H1 (cell line): Measurements from ENCODE around the gene LGR4. TPM values are rescaled to one million over a fixed set of nuclear protein-coding genes. Genes with fewer than 3 reads are reported as not detected.

Source experiments
- CTCF ChIA-PET: fragments of 300-600 bp; sonication (Branson Sonifier 250); formaldehyde crosslinking; loops from one replicate; lab custom pipeline; 2021; ENCODE audit not compliant: partially characterized antibody; lab: Charles Lee
- POLR2A ChIA-PET: fragments of 300-600 bp; sonication (Branson Sonifier 250); formaldehyde crosslinking; loops from one replicate; lab custom pipeline; 2021; ENCODE audit warnings: inconsistent platforms; ENCODE audit not compliant: partially characterized antibody; lab: Charles Lee
- DNase-seq, 2 experiments: peaks; one replicate each; pipeline versions ENCODE4 v3.0.0 to v3.0.0-alpha.2; 2010 to 2022; ENCODE audit warnings: low spot score in 2 of 2, low read depth in 1 of 2, mixed read lengths in 1 of 2
- FAIRE-seq: peaks from 2 replicates; lab custom pipeline; 2011; peaks lifted over from hg19 to GRCh38; lab: Jason Lieb, UNC
- H2AFZ ChIP-seq: 2 replicates; pipeline ENCODE4 v1.8.1; 2012; ENCODE audit warnings: low read length, inconsistent platforms
- H2AK5ac ChIP-seq: 2 replicates; pipeline ENCODE4 v1.6.1; 2013; ENCODE audit warnings: low read depth, low read length
- H2BK120ac ChIP-seq: replicated peaks from 2 replicates; pipeline ENCODE3; 2013; ENCODE audit warnings: low read depth, low read length, inconsistent platforms
- H2BK12ac ChIP-seq: 2 replicates; pipeline ENCODE4 v1.6.1; 2013; ENCODE audit warnings: low read depth, low read length
- H2BK15ac ChIP-seq: 2 replicates; pipeline ENCODE4 v1.6.1; 2013; ENCODE audit warnings: low read length
- H2BK20ac ChIP-seq: 2 replicates; pipeline ENCODE4 v1.6.1; 2013; ENCODE audit warnings: low read length
- H2BK5ac ChIP-seq: 2 replicates; pipeline ENCODE4 v1.6.1; 2013; ENCODE audit warnings: low read depth, low read length
- H3K14ac ChIP-seq: 2 replicates; pipeline ENCODE4 v1.6.1; 2013; ENCODE audit warnings: inconsistent platforms; ENCODE audit not compliant: insufficient read length
- H3K18ac ChIP-seq: 2 replicates; pipeline ENCODE4 v1.6.1; 2013; ENCODE audit warnings: low read length; ENCODE audit errors: extremely low read depth
- H3K23ac ChIP-seq: 2 replicates; pipeline ENCODE4 v1.6.1; 2013; ENCODE audit warnings: inconsistent platforms; ENCODE audit not compliant: insufficient read length
- H3K23me2 ChIP-seq: 2 replicates; pipeline ENCODE4 v1.6.1; 2013; ENCODE audit warnings: low read depth, low read length
- H3K27ac ChIP-seq: 2 replicates; pipeline ENCODE4 v1.6.1; 2011; ENCODE audit warnings: low read depth, low read length, inconsistent platforms
- H3K27me3 ChIP-seq, 4 experiments: replicated peaks in 1 of 4; 1 replicate in 1 of 4; 2 replicates in 3 of 4; pipeline versions ENCODE4 v1.6.1 to v1.8.1; 2011 to 2013; ENCODE audit warnings: low read length in 3 of 4, mild to moderate bottlenecking in 3 of 4, inconsistent platforms in 2 of 4, mixed read lengths in 2 of 4, moderate library complexity in 1 of 4; ENCODE audit not compliant: control insufficient read depth in 3 of 4, insufficient read depth in 3 of 4; ENCODE audit errors: extremely low read depth in 1 of 4
- H3K36me3 ChIP-seq, 4 experiments: 2 replicates each; pipeline versions ENCODE4 v1.6.1 to v1.8.1; 2011 to 2013; ENCODE audit warnings: mild to moderate bottlenecking in 4 of 4, low read length in 3 of 4, moderate library complexity in 2 of 4, control low read depth in 1 of 4, inconsistent platforms in 1 of 4; ENCODE audit not compliant: insufficient read depth in 4 of 4, control insufficient read depth in 2 of 4
- H3K4ac ChIP-seq: replicated peaks from 2 replicates; pipeline ENCODE3; 2013; ENCODE audit warnings: low read length, low read depth, mixed read lengths, inconsistent platforms; ENCODE audit not compliant: insufficient read length
- H3K4me1 ChIP-seq, 4 experiments: replicated peaks in 1 of 4; 1 replicate in 1 of 4; 2 replicates in 3 of 4; pipeline versions ENCODE4 v1.6.1 to v1.8.1; 2011 to 2013; ENCODE audit warnings: low read length in 3 of 4, inconsistent platforms in 2 of 4, mixed read lengths in 1 of 4; ENCODE audit not compliant: insufficient read depth in 4 of 4, control insufficient read depth in 3 of 4
- H3K4me2 ChIP-seq, 2 experiments: 2 replicates each; pipeline versions ENCODE4 v1.6.1 to v1.8.1; 2011 to 2013; ENCODE audit warnings: low read depth in 2 of 2, low read length in 2 of 2, control low read depth in 1 of 2, inconsistent platforms in 1 of 2, mild to moderate bottlenecking in 1 of 2; ENCODE audit not compliant: insufficient read depth in 1 of 2
- H3K4me3 ChIP-seq, 4 experiments: fragments of 200-600, 300-600 bp in 1 of 4; sonication (generic), shearing (Covaris generic), sonication (Bioruptor Twin) in 1 of 4; 2 replicates each; pipeline versions ENCODE4 v1.5.1 to v1.8.1; 2011 to 2016; ENCODE audit warnings: low read length in 4 of 4, low read depth in 3 of 4, control low read depth in 2 of 4, inconsistent platforms in 2 of 4, mild to moderate bottlenecking in 2 of 4, mixed read lengths in 1 of 4, moderate library complexity in 1 of 4; ENCODE audit not compliant: insufficient read depth in 2 of 4; ENCODE audit errors: extremely low read depth in 1 of 4
- H3K56ac ChIP-seq: replicated peaks from 2 replicates; pipeline ENCODE3; 2013; ENCODE audit warnings: low read depth, mild to moderate bottlenecking, mixed read lengths, low read length, inconsistent platforms; ENCODE audit not compliant: insufficient read length
- H3K79me1 ChIP-seq: 2 replicates; pipeline ENCODE4 v1.6.1; 2013; ENCODE audit warnings: low read depth, low read length, control low read depth
- H3K79me2 ChIP-seq, 2 experiments: 2 replicates each; pipeline versions ENCODE4 v1.6.1 to v1.8.1; 2012 to 2013; ENCODE audit warnings: low read length in 2 of 2, mild to moderate bottlenecking in 2 of 2, inconsistent platforms in 1 of 2; ENCODE audit not compliant: insufficient read depth in 2 of 2, control insufficient read depth in 1 of 2
- H3K9ac ChIP-seq, 4 experiments: replicated peaks in 1 of 4; 1 replicate in 1 of 4; 2 replicates in 3 of 4; pipeline versions ENCODE4 v1.6.1 to v1.8.1; 2011 to 2013; ENCODE audit warnings: low read depth in 3 of 4, low read length in 3 of 4, control low read depth in 2 of 4, mild to moderate bottlenecking in 2 of 4, moderate library complexity in 2 of 4, inconsistent platforms in 1 of 4; ENCODE audit errors: extremely low read depth in 1 of 4
- H3K9me3 ChIP-seq, 2 experiments: 2 replicates each; pipeline versions ENCODE4 v1.6.1 to v1.8.1; 2012 to 2013; ENCODE audit warnings: mild to moderate bottlenecking in 2 of 2, moderate library complexity in 2 of 2, control low read depth in 1 of 2, inconsistent platforms in 1 of 2, low read depth in 1 of 2, low read length in 1 of 2, mixed read lengths in 1 of 2; ENCODE audit not compliant: insufficient read depth in 2 of 2
- H4K20me1 ChIP-seq, 2 experiments: replicated peaks in 1 of 2; 2 replicates each; pipeline versions ENCODE3 to v1.8.1; 2011 to 2013; ENCODE audit warnings: inconsistent platforms in 2 of 2, low read length in 2 of 2, mild to moderate bottlenecking in 1 of 2; ENCODE audit not compliant: insufficient read depth in 2 of 2, control insufficient read depth in 1 of 2
- H4K5ac ChIP-seq: 2 replicates; pipeline ENCODE4 v1.6.1; 2013; ENCODE audit warnings: low read length, low read depth, mixed read lengths, inconsistent platforms; ENCODE audit not compliant: insufficient read length
- H4K8ac ChIP-seq: 2 replicates; pipeline ENCODE4 v1.8.0; 2013; ENCODE audit warnings: mild to moderate bottlenecking, moderate library complexity, low read length, inconsistent platforms; ENCODE audit not compliant: insufficient read depth; ENCODE audit errors: extremely low read depth
- H4K91ac ChIP-seq: replicated peaks from 2 replicates; pipeline ENCODE3; 2013; ENCODE audit warnings: low read length, mixed read lengths, inconsistent platforms; ENCODE audit not compliant: insufficient read length
- BACH1 ChIP-seq: IDR thresholded peaks from 2 replicates; pipeline ENCODE4 v1.6.1; 2012; ENCODE audit warnings: low read length, improper control_type of control experiment
- BRCA1 ChIP-seq: IDR thresholded peaks from 2 replicates; pipeline ENCODE4 v1.6.1; 2012; ENCODE audit warnings: low read depth, low read length, improper control_type of control experiment
- HDAC2 ChIP-seq, 2 experiments: fragments of 300-600 bp in 1 of 2; sonication (generic) in 1 of 2; IDR thresholded peaks; 2 replicates each; pipeline ENCODE4 v1.6.1; 2011 to 2012; ENCODE audit warnings: low read depth in 2 of 2, low read length in 2 of 2, mild to moderate bottlenecking in 2 of 2, moderate library complexity in 2 of 2, borderline replicate concordance in 1 of 2, inconsistent platforms in 1 of 2
- JUN ChIP-seq: IDR thresholded peaks from 2 replicates; pipeline ENCODE4 v1.6.1; 2011; ENCODE audit warnings: low read depth, mild to moderate bottlenecking, improper control_type of control experiment, low read length
- NANOG ChIP-seq: IDR thresholded peaks from 2 replicates; pipeline ENCODE4 v1.6.1; 2011; ENCODE audit warnings: low read length, low read depth, mild to moderate bottlenecking, inconsistent platforms; ENCODE audit not compliant: insufficient read depth, poor library complexity, severe bottlenecking
- POU5F1 ChIP-seq: IDR thresholded peaks from 2 replicates; pipeline ENCODE4 v1.6.1; 2011; ENCODE audit warnings: low read depth, mild to moderate bottlenecking, low read length, moderate library complexity
- SP2 ChIP-seq: IDR thresholded peaks from 2 replicates; pipeline ENCODE4 v1.6.1; 2012; ENCODE audit warnings: mild to moderate bottlenecking, low read length, inconsistent platforms
- TAF7 ChIP-seq: optimal IDR thresholded peaks from 2 replicates; pipeline ENCODE3; 2011; ENCODE audit warnings: low read depth, mild to moderate bottlenecking, inconsistent platforms, low read length, moderate library complexity, borderline replicate concordance
- TCF12 ChIP-seq: IDR thresholded peaks from 2 replicates; pipeline ENCODE4 v1.6.1; 2011; ENCODE audit warnings: low read depth, mild to moderate bottlenecking, low read length
- TEAD4 ChIP-seq: IDR thresholded peaks from 2 replicates; pipeline ENCODE4 v1.6.1; 2012; ENCODE audit warnings: low read depth, low read length, inconsistent platforms, mixed read lengths
- WGBS, 2 experiments: shearing (Covaris generic) in 1 of 2; methylation state at CpG; one replicate each; pipeline versions ENCODE4 v1.1.6 to v1.1.7; 2013 to 2015; ENCODE audit warnings: low lambda C conversion rate in 2 of 2, mixed read lengths in 2 of 2, inconsistent platforms in 1 of 2, low coverage in 1 of 2, missing lambda C conversion rate in 1 of 2; ENCODE audit not compliant: insufficient replicate concordance in 2 of 2, insufficient coverage in 1 of 2, insufficient read length in 1 of 2; ENCODE audit errors: extremely low coverage in 1 of 2, missing lambda C conversion rate in 1 of 2; 5-methylcytosine and 5-hydroxymethylcytosine counted together
- polyA plus RNA-seq, 7 experiments: library from polyadenylated mRNA; depleted of rRNA in 3 of 7; stranded (reverse) in 5 of 7; unstranded in 2 of 7; fragments of >200 nt in 5 of 7; fragments of 200-250 nt in 2 of 7; gene quantifications; 1 replicate in 5 of 7; 2 replicates in 1 of 7; 4 replicates in 1 of 7; pipeline versions ENCODE4 v1.2.1 to v1.2.3, GENCODE V29; 2011 to 2013; ENCODE audit warnings: missing spikeins in 2 of 7, mixed read lengths in 2 of 7
- total RNA-seq: library from RNA; stranded (reverse); fragmentation: NEBNext Ultra II Directional; extraction: Animal tissue kit (Norgen Biotek cat#: 25700); gene quantifications from 2 replicates; pipeline ENCODE4 v1.2.1, GENCODE V29; 2021

Gene LGR4
- total and polyA plus RNA-seq, 2 of the 8 experiments (the other 6 are each of a cell fraction or from before 2014, with no cell fraction given) = 26.6 to 61.7 TPM

- no peak overlapping the region for H2BK5ac ChIP-seq
- 0 out of 4 replicates have a peak overlapping the region, but pooled peaks of 1 of the 2 experiments have one; percentile 7 for H3K4me2 ChIP-seq
- H2BK120ac ChIP-seq = no peak overlapping the region
- CTCF ChIA-PET = interaction anchor here (1.1 to 3.4 kb wide), 3 partner anchors 12 to 89 kb away, joined by 3 to 30 read pairs (median 6); no protein-coding TSS in a partner anchor
- H2BK15ac ChIP-seq = no peak overlapping the region
- no peak overlapping the region for H2AK5ac ChIP-seq
- no peak overlapping the region for H3K56ac ChIP-seq
- WGBS, 2 experiments = 76% methylated on average over 3 of the region's 3 CpGs; no CpG with 5 or more reads in 1 of the 2 experiments
- H3K27me3 ChIP-seq = no peaks in the 10 kb centered on the region
- no peaks in the 10 kb centered on the region for H3K23me2 ChIP-seq
- no peak overlapping the region for H3K27ac ChIP-seq
- no peak overlapping the region for H2AFZ ChIP-seq
- H3K18ac ChIP-seq = no peak overlapping the region
- H4K5ac ChIP-seq = no peak overlapping the region
- peaks cover 0 to 13% (median 0%) of the 10 kb centered on the region in 4 experiments; a peak in 2 of 8 replicates for H3K36me3 ChIP-seq
- no peak overlapping the region for H3K14ac ChIP-seq
- peaks cover 3 to 44% of the 10 kb centered on the region in 2 experiments; a peak in 3 of 4 replicates for H3K79me2 ChIP-seq
- FAIRE-seq (no peak), DNase-seq (no peak)
- H3K23ac ChIP-seq = no peak overlapping the region
- no peaks in the 10 kb centered on the region for H3K9me3 ChIP-seq
- no peak overlapping the region for H2BK20ac ChIP-seq
- H4K91ac ChIP-seq = no peak overlapping the region
- no peak overlapping the region for H3K4ac ChIP-seq
- H4K20me1 ChIP-seq = peaks cover 8 to 21% of the 10 kb centered on the region in 2 experiments
- no peak overlapping the region for H2BK12ac ChIP-seq
- H3K9ac ChIP-seq = no peak overlapping the region
- no peak overlapping the region for H4K8ac ChIP-seq
- no peak for TF ChIP-seq HDAC2 (IDR thresholded peaks at IDR 0.05; ENCODE audit: borderline replicate concordance in 1 of 2, low read depth in 2 of 2, low read length in 2 of 2)
- TF ChIP-seq BRCA1 = no peak
- no peak for TF ChIP-seq NANOG
- TF ChIP-seq SP2 = no peak
- TF ChIP-seq JUN = no peak
- no peak for TF ChIP-seq TEAD4
- TF ChIP-seq POU5F1 = no peak
- no peak for TF ChIP-seq TCF12
- no peak for TF ChIP-seq TAF7
- TF ChIP-seq BACH1 = no peak
- H3K4me3 ChIP-seq = no peak overlapping the region
- peaks cover 2 to 20% (median 15%) of the 10 kb centered on the region in 4 experiments; a peak in 6 of 7 replicates for H3K4me1 ChIP-seq
- POLR2A ChIA-PET = interaction anchor here (1.5 to 3.3 kb wide), 2 partner anchors 10 to 25 kb away, joined by 3 to 15 read pairs; no protein-coding TSS in a partner anchor
- peaks cover 8% of the 10 kb centered on the region; the same call in 1 of the 2 replicates for H3K79me1 ChIP-seq
These were observed 76.2 kb downstream of the LGR4 start for GRCh38 chr11:27396259-27396839.
